ENCODE measurements around the gene RASSF7. TPM values are rescaled to one million over a fixed set of nuclear protein-coding genes. Genes with fewer than 3 reads are reported as not detected.

RASSF7 gene
- total RNA-seq, 1 experiment from 2014 or later, result 58.6 TPM

- H3F3A ChIP-seq (ENCODE audit: low read length, unreplicated experiment), result peaks cover 7% of the 10 kb centered on the region
- POLR2A ChIA-PET (ENCODE audit: unreplicated experiment), result no interaction called here
- intact Hi-C loops (cut with micrococcal nuclease), result no loop called here
- no peak overlapping the region for H2AFZ ChIP-seq (ENCODE audit: low read length)
- CTCF ChIA-PET, result no interaction called here
- no peaks in the 10 kb centered on the region for H3K27me3 ChIP-seq (ENCODE audit: low read length)
- no peak overlapping the region for H3K27ac ChIP-seq (ENCODE audit: low read length)
- no peak for ATAC-seq
- peaks cover 15% of the 10 kb centered on the region for H4K20me1 ChIP-seq (ENCODE audit: low read length)
- H3K36me3 ChIP-seq (ENCODE audit: low read depth, low read length), result peaks cover 49% of the 10 kb centered on the region
- BruUV-seq (replicated peaks), result no TSS peak
- no peak overlapping the region for H3K4me3 ChIP-seq (ENCODE audit: low read length)
- H3K79me2 ChIP-seq (ENCODE audit: low read length), result no peaks in the 10 kb centered on the region
- no peaks in the 10 kb centered on the region for H3K9me3 ChIP-seq (ENCODE audit: low read length)
- DNase-seq, result no peak
- H3K9ac ChIP-seq (ENCODE audit: low read length), result no peak overlapping the region
- TF ChIP-seq CTCF (conservative IDR thresholded peaks at IDR 0.05; ENCODE audit: low read depth, low read length) (no peak), EZH2 (IDR thresholded peaks at IDR 0.05; ENCODE audit: low read length, unreplicated experiment) (no peak), EZH2phosphoT487 (IDR thresholded peaks at IDR 0.05; ENCODE audit: borderline replicate concordance, low read length) (no peak)
- no peak overlapping the region for H3K4me2 ChIP-seq (ENCODE audit: low read length)
- no peaks in the 10 kb centered on the region for H3K9me2 ChIP-seq (replicated peaks; ENCODE audit: low read length)
- H3K4me1 ChIP-seq (ENCODE audit: insufficient read depth, low read length), result peaks cover 8% of the 10 kb centered on the region
These were observed 48.1 kb downstream of the RASSF7 start for GRCh38 chr11:608791-609251.

GRCh38 chr11:609341-609811, 48.6 kb downstream of the RASSF7 start:
- DNase-seq, result no peak
- peaks cover 7% of the 10 kb centered on the region for H3F3A ChIP-seq (ENCODE audit: low read length, unreplicated experiment)
- H3K27me3 ChIP-seq (ENCODE audit: low read length), result no peaks in the 10 kb centered on the region
- no peak overlapping the region for H2AFZ ChIP-seq (ENCODE audit: low read length)
- no peak overlapping the region for H3K9ac ChIP-seq (ENCODE audit: low read length)
- TF ChIP-seq CTCF (conservative IDR thresholded peaks at IDR 0.05; ENCODE audit: low read depth, low read length) (no peak), EZH2phosphoT487 (IDR thresholded peaks at IDR 0.05; ENCODE audit: borderline replicate concordance, low read length) (no peak), EZH2 (IDR thresholded peaks at IDR 0.05; ENCODE audit: low read length, unreplicated experiment) (no peak)
- H3K4me3 ChIP-seq (ENCODE audit: low read length), result no peak overlapping the region
- POLR2A ChIA-PET (ENCODE audit: unreplicated experiment), result no interaction called here
- H3K9me2 ChIP-seq (replicated peaks; ENCODE audit: low read length), result no peaks in the 10 kb centered on the region
- H3K36me3 ChIP-seq (ENCODE audit: low read depth, low read length), result peaks cover 49% of the 10 kb centered on the region
- no TSS peak for BruUV-seq (replicated peaks)
- H4K20me1 ChIP-seq (ENCODE audit: low read length), result peaks cover 18% of the 10 kb centered on the region
- H3K79me2 ChIP-seq (ENCODE audit: low read length), result no peaks in the 10 kb centered on the region
- no peak for ATAC-seq
- no peaks in the 10 kb centered on the region for H3K9me3 ChIP-seq (ENCODE audit: low read length)
- H3K4me2 ChIP-seq (ENCODE audit: low read length), result no peak overlapping the region
- intact Hi-C loops (cut with micrococcal nuclease), result no loop called here
- peaks cover 13% of the 10 kb centered on the region for H3K4me1 ChIP-seq (ENCODE audit: insufficient read depth, low read length)
- no peak overlapping the region for H3K27ac ChIP-seq (ENCODE audit: low read length)
- CTCF ChIA-PET, result no interaction called here

GRCh38 chr11:610146-610801, 49.5 kb downstream of the RASSF7 start:
- intact Hi-C loops (cut with micrococcal nuclease), result loop anchor here (10.0 kb wide), 1 partner anchor 45 kb away; the partner anchor contains the start of genes LMNTD2 and RASSF7
- DNase-seq, result no peak
- ChIA-PET POLR2A (ENCODE audit: unreplicated experiment) (no interaction called here), CTCF (no interaction called here)
- no peak for ATAC-seq
- H3K9me2 ChIP-seq (replicated peaks; ENCODE audit: low read length), result no peaks in the 10 kb centered on the region
- no peak overlapping the region for H3K4me2 ChIP-seq (ENCODE audit: low read length)
- peaks cover 7% of the 10 kb centered on the region for H3F3A ChIP-seq (ENCODE audit: low read length, unreplicated experiment)
- H4K20me1 ChIP-seq (ENCODE audit: low read length), result peaks cover 18% of the 10 kb centered on the region
- H3K9me3 ChIP-seq (ENCODE audit: low read length), result no peaks in the 10 kb centered on the region
- no peak overlapping the region for H3K27ac ChIP-seq (ENCODE audit: low read length)
- TF ChIP-seq CTCF (conservative IDR thresholded peaks at IDR 0.05; ENCODE audit: low read depth, low read length), result no peak
- no peak for TF ChIP-seq EZH2phosphoT487 (IDR thresholded peaks at IDR 0.05; ENCODE audit: borderline replicate concordance, low read length)
- no peak for TF ChIP-seq EZH2 (IDR thresholded peaks at IDR 0.05; ENCODE audit: low read length, unreplicated experiment)
- peaks cover 22% of the 10 kb centered on the region for H3K4me1 ChIP-seq (ENCODE audit: insufficient read depth, low read length)
- peaks cover 43% of the 10 kb centered on the region for H3K36me3 ChIP-seq (ENCODE audit: low read depth, low read length)
- H3K9ac ChIP-seq (ENCODE audit: low read length), result no peak overlapping the region
- H3K79me2 ChIP-seq (ENCODE audit: low read length), result peaks cover 8% of the 10 kb centered on the region; the same call in 1 of the 2 replicates
- no peak overlapping the region for H2AFZ ChIP-seq (ENCODE audit: low read length)
- H3K4me3 ChIP-seq (ENCODE audit: low read length), result no peak overlapping the region
- no TSS peak for BruUV-seq (replicated peaks)
- H3K27me3 ChIP-seq (ENCODE audit: low read length), result no peaks in the 10 kb centered on the region
